HCT116 (cell line): ENCODE data around the gene ZNF319. TPM values are rescaled to one million over a fixed set of nuclear protein-coding genes. Genes with fewer than 3 reads are reported as not detected.

Source experiments
- ATAC-seq: fragments of 200-7000 bp; cut with Tn5 transposase; 2 replicates; pipeline ENCODE4 v1.9.1; 2020; ENCODE audit warnings: mild to moderate bottlenecking, moderate library complexity
- BruUV-seq: library from RNA; stranded (reverse); fragments of 400-500 nt; replicated peaks from 2 replicates; lab custom pipeline; 2021; lab: Mats Ljungman, UMichigan
- CTCF ChIA-PET: fragments of 300-600 bp; sonication (Branson Sonifier 250); formaldehyde crosslinking; loops from one replicate; lab custom pipeline; 2021; ENCODE audit warnings: antibody characterized with exemption; lab: Charles Lee
- POLR2A ChIA-PET: fragments of 300-600, 350-600 bp; sonication (Branson Sonifier 250); formaldehyde crosslinking; loops from one replicate; lab custom pipeline; 2021; ENCODE audit warnings: antibody characterized with exemption; lab: Charles Lee
- RAD21 ChIA-PET, 2 experiments: fragments of 300-600 bp; sonication (Branson Sonifier 250); formaldehyde crosslinking; loops; one replicate each; lab custom pipeline; 2023; ENCODE audit warnings: low total read pairs in 2 of 2; ENCODE audit not compliant: uncharacterized antibody in 2 of 2, unreplicated experiment in 2 of 2, low non-redundant PET in 1 of 2; lab: Charles Lee
- DNase-seq: peaks from one replicate; pipeline ENCODE4 v3.0.0-alpha.2; 2010; ENCODE audit warnings: low read depth, low spot score
- H2AFZ ChIP-seq: fragments of 200-600 bp; shearing (Covaris generic), sonication (generic); 2 replicates; pipeline ENCODE4 v1.6.1; 2017; ENCODE audit warnings: low read depth, mixed run types, mixed read lengths, antibody characterized with exemption, low read length; ENCODE audit not compliant: poor library complexity, severe bottlenecking
- H3K27ac ChIP-seq: 2 replicates; pipeline ENCODE4 v1.5.1; 2012; ENCODE audit warnings: low read depth, low read length
- H3K27me3 ChIP-seq: fragments of 200-600 bp; sonication (generic); 2 replicates; pipeline ENCODE4 v1.6.1; 2016; ENCODE audit warnings: mixed run types, low read length, mixed read lengths; ENCODE audit not compliant: insufficient read depth
- H3K36me3 ChIP-seq, 2 experiments: fragments of 200-500 bp in 1 of 2; fragments of 200-600 bp in 1 of 2; sonication (Bioruptor generic) in 1 of 2; sonication (generic) in 1 of 2; 2 replicates each; pipeline versions ENCODE4 v1.5.1 to v1.6.1; 2014 to 2016; ENCODE audit warnings: low read length in 2 of 2, inconsistent platforms in 1 of 2, mixed read lengths in 1 of 2, mixed run types in 1 of 2; ENCODE audit not compliant: insufficient read depth in 2 of 2, control insufficient read depth in 1 of 2
- H3K4me1 ChIP-seq, 2 experiments: fragments of 200-600 bp in 1 of 2; sonication (generic) in 1 of 2; 2 replicates each; pipeline versions ENCODE4 v1.5.1 to v1.6.1; 2012 to 2017; ENCODE audit warnings: low read length in 2 of 2, inconsistent platforms in 1 of 2, mild to moderate bottlenecking in 1 of 2, mixed read lengths in 1 of 2, mixed run types in 1 of 2, moderate library complexity in 1 of 2; ENCODE audit not compliant: insufficient read depth in 2 of 2, control insufficient read depth in 1 of 2
- H3K4me2 ChIP-seq: fragments of 200-600 bp; sonication (generic); 2 replicates; pipeline ENCODE4 v1.6.1; 2017; ENCODE audit warnings: mixed run types, low read length, mixed read lengths
- H3K4me3 ChIP-seq, 2 experiments: fragments of 200-600 bp in 1 of 2; sonication (generic) in 1 of 2; replicated peaks in 1 of 2; 2 replicates each; pipeline ENCODE4 v1.5.1; 2011 to 2016; ENCODE audit warnings: low read length in 2 of 2, control low read depth in 1 of 2, low read depth in 1 of 2, mild to moderate bottlenecking in 1 of 2, mixed read lengths in 1 of 2, mixed run types in 1 of 2
- H3K79me2 ChIP-seq: fragments of 200-600 bp; sonication (generic); 2 replicates; pipeline ENCODE4 v1.6.1; 2017; ENCODE audit warnings: mild to moderate bottlenecking, mixed run types, low read length, moderate library complexity, mixed read lengths; ENCODE audit not compliant: insufficient read depth
- H3K9ac ChIP-seq: fragments of 200-600 bp; sonication (generic); 2 replicates; pipeline ENCODE4 v1.6.1; 2016; ENCODE audit warnings: low read length, mixed read lengths
- H3K9me2 ChIP-seq: fragments of 200-600 bp; sonication (generic), shearing (Covaris generic); 2 replicates; pipeline ENCODE4 v1.6.1; 2017; ENCODE audit warnings: mixed run types, mild to moderate bottlenecking, moderate library complexity; ENCODE audit not compliant: insufficient read depth
- H3K9me3 ChIP-seq, 2 experiments: fragments of 200-500 bp in 1 of 2; fragments of 200-600 bp in 1 of 2; sonication (Bioruptor generic) in 1 of 2; sonication (generic) in 1 of 2; 2 replicates each; pipeline ENCODE4 v1.6.1; 2014 to 2017; ENCODE audit warnings: low read length in 2 of 2, mixed read lengths in 2 of 2, inconsistent platforms in 1 of 2, low read depth in 1 of 2, mild to moderate bottlenecking in 1 of 2, mixed run types in 1 of 2, moderate library complexity in 1 of 2; ENCODE audit not compliant: control insufficient read depth in 1 of 2, insufficient read depth in 1 of 2
- H4K20me1 ChIP-seq: fragments of 200-600 bp; sonication (generic), shearing (Covaris generic); 2 replicates; pipeline ENCODE4 v1.6.1; 2017; ENCODE audit warnings: mixed run types, mild to moderate bottlenecking, moderate library complexity; ENCODE audit not compliant: insufficient read depth
- CBX3 ChIP-seq: IDR thresholded peaks from 2 replicates; pipeline ENCODE4 v1.6.1; 2012; ENCODE audit warnings: low read depth
- CTCF ChIP-seq, 3 experiments: fragments of 200-600 bp in 1 of 3; sonication (generic) in 1 of 3; IDR thresholded peaks in 2 of 3; conservative IDR thresholded peaks in 1 of 3; 2 replicates each; pipeline ENCODE4 v1.5.1; 2012 to 2017; ENCODE audit warnings: low read depth in 2 of 3, low read length in 2 of 3, antibody characterized with exemption in 1 of 3, borderline replicate concordance in 1 of 3, control low read depth in 1 of 3, mild to moderate bottlenecking in 1 of 3, mixed read lengths in 1 of 3, mixed run types in 1 of 3, moderate library complexity in 1 of 3; ENCODE audit not compliant: insufficient read depth in 1 of 3
- EZH2 ChIP-seq: fragments of 200-600 bp; sonication (generic); IDR thresholded peaks from 2 replicates; pipeline ENCODE4 v1.6.1; 2017; ENCODE audit warnings: antibody characterized with exemption, mixed run types
- JUND ChIP-seq: IDR thresholded peaks from 2 replicates; pipeline ENCODE4 v1.6.1; 2012
- MAX ChIP-seq: IDR thresholded peaks from 2 replicates; pipeline ENCODE4 v1.6.1; 2012
- TCF7L2 ChIP-seq: IDR thresholded peaks from 2 replicates; pipeline ENCODE4 v1.7.0; 2011; ENCODE audit warnings: borderline replicate concordance, inconsistent platforms; ENCODE audit not compliant: insufficient read depth, insufficient read length; ENCODE audit errors: extremely low read depth
- YY1 ChIP-seq: IDR thresholded peaks from 2 replicates; pipeline ENCODE4 v1.6.1; 2011; ENCODE audit warnings: low read length, low read depth, moderate library complexity, mild to moderate bottlenecking; ENCODE audit not compliant: insufficient replicate concordance; ENCODE audit errors: extremely low read depth
- ZBTB33 ChIP-seq: IDR thresholded peaks from 2 replicates; pipeline ENCODE4 v1.6.1; 2011; ENCODE audit warnings: mild to moderate bottlenecking, low read length, moderate library complexity; ENCODE audit not compliant: insufficient replicate concordance; ENCODE audit errors: extremely low read depth
- ZNF274 ChIP-seq: fragments of 200-500 bp; sonication (Bioruptor generic); IDR thresholded peaks from 2 replicates; pipeline ENCODE4 v1.6.1; 2014; ENCODE audit warnings: mild to moderate bottlenecking, low read depth, low read length, inconsistent platforms
- intact Hi-C: fragments of 100-400 bp; cut with micrococcal nuclease; formaldehyde crosslinking; loops from 2 replicates; pipeline ENCODE4 v1.10.0; 2022
- total RNA-seq: library from RNA; stranded (reverse); gene quantifications from one replicate; pipeline ENCODE4 v1.2.1, GENCODE V29; 2021; ENCODE audit not compliant: unreplicated experiment
- TF ChIP-seq, protein P1 (sequence below): IDR thresholded peaks from 2 replicates; pipeline ENCODE4 v1.6.1; 2012

ZNF319 gene
- total RNA-seq, 1 experiment from 2014 or later: 7.1 TPM

GRCh38 chr16:58046936-58047335, 46.5 kb upstream of the ZNF319 start:
- no peaks in the 10 kb centered on the region for H3K79me2 ChIP-seq
- no TSS peak for BruUV-seq
- no peaks in the 10 kb centered on the region for H4K20me1 ChIP-seq
- TF ChIP-seq CTCF (IDR thresholded peaks at IDR 0.05 in 2 of 3, conservative IDR thresholded peaks at IDR 0.05 in 1 of 3; ENCODE audit: borderline replicate concordance in 1 of 3, insufficient read depth in 1 of 3, low read depth in 2 of 3, low read length in 2 of 3): no peak
- no peak for TF ChIP-seq ZBTB33
- TF ChIP-seq CBX3: no peak
- TF ChIP-seq JUND: no peak
- no peak for TF ChIP-seq ZNF274
- no peak for TF ChIP-seq TCF7L2
- TF ChIP-seq EZH2: no peak
- TF ChIP-seq MAX: no peak
- no peak for TF ChIP-seq YY1
- TF ChIP-seq, protein P1, sequence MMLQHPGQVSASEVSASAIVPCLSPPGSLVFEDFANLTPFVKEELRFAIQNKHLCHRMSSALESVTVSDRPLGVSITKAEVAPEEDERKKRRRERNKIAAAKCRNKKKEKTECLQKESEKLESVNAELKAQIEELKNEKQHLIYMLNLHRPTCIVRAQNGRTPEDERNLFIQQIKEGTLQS: no peak
- TF ChIP-seq, all 23 proteins: peak for 0
- H3K9ac ChIP-seq: no peak overlapping the region
- H2AFZ ChIP-seq: no peak overlapping the region
- ChIA-PET RAD21 (no interaction called here), POLR2A (no interaction called here), CTCF (no interaction called here)
- no peak overlapping the region for H3K27ac ChIP-seq
- intact Hi-C loops: no loop called here
- H3K4me1 ChIP-seq: no peaks in the 10 kb centered on the region
- no peaks in the 10 kb centered on the region for H3K9me2 ChIP-seq
- no peaks in the 10 kb centered on the region for H3K27me3 ChIP-seq
- DNase-seq (no peak), ATAC-seq (peak; percentile 35; the same call in 1 of the 2 replicates)
- no peaks in the 10 kb centered on the region for H3K9me3 ChIP-seq
- H3K4me2 ChIP-seq: no peak overlapping the region
- H3K4me3 ChIP-seq: no peak overlapping the region
- peaks cover 0 to 2% of the 10 kb centered on the region in 2 experiments; a peak in 2 of 4 replicates for H3K36me3 ChIP-seq
